ENCODE measurements around the gene KIAA0930. TPM values are rescaled to one million over a fixed set of nuclear protein-coding genes. Genes with fewer than 3 reads are reported as not detected.

Gene KIAA0930
- total and polyA plus RNA-seq, 2 donors (not counting 1 experiment from before 2014, with no cell fraction given), result 27.0 to 46.8 TPM

GRCh38 chr22:45276507-45277105 is 35.9 kb upstream of the KIAA0930 start:
- H2AFZ ChIP-seq (ENCODE audit: insufficient read depth, low read depth, low read length, poor library complexity, severe bottlenecking), result no peak overlapping the region
- H3K79me2 ChIP-seq (ENCODE audit: control insufficient read depth, insufficient read depth, low read length), result no peaks in the 10 kb centered on the region
- TF ChIP-seq CTCF (IDR thresholded peaks at IDR 0.05) (no peak), EZH2 (IDR thresholded peaks at IDR 0.05; ENCODE audit: borderline replicate concordance, insufficient read depth, low read depth, low read length, poor library complexity, severe bottlenecking) (no peak)
- Mint-ChIP-seq H3K9me3 (ENCODE audit: insufficient read depth) (no peaks in the 10 kb centered on the region), H3K4me3 (no peak overlapping the region), H3K27me3 (no peaks in the 10 kb centered on the region), H3K4me1 (peaks cover 5% of the 10 kb centered on the region), H3K27ac (no peak overlapping the region)
- no peak overlapping the region for H3K4me2 ChIP-seq (replicated peaks; ENCODE audit: low read depth, low read length, poor library complexity, severe bottlenecking)
- WGBS (ENCODE audit: insufficient coverage), result 84% methylated on average over 8 of the region's 12 CpGs
- H3K9ac ChIP-seq (ENCODE audit: low read length), result no peak overlapping the region
- DNase-seq (no peak), ATAC-seq (ENCODE audit: low read depth) (no peak)
- H3K4me1 ChIP-seq (ENCODE audit: control insufficient read depth in 2 of 2, insufficient read depth in 2 of 2, low read length in 2 of 2), result peaks cover 3 to 4% of the 10 kb centered on the region in 2 donors
- intact Hi-C loops (cut with micrococcal nuclease), result no loop called here
- H4K20me1 ChIP-seq (ENCODE audit: control insufficient read depth, insufficient read depth, low read length, poor library complexity, severe bottlenecking), result no peaks in the 10 kb centered on the region
- POLR2A ChIA-PET, result no interaction called here
- no peaks in the 10 kb centered on the region for H3K36me3 ChIP-seq (replicated peaks in 1 of 2; ENCODE audit: control extremely low read depth in 1 of 2, control insufficient read depth in 1 of 2, extremely low read depth in 1 of 2, insufficient read depth in 2 of 2, low read length in 1 of 2)
- peaks cover 0 to 7% (median 0%) of the 10 kb centered on the region in 4 experiments for H3K27me3 ChIP-seq (replicated peaks in 1 of 4; ENCODE audit: control extremely low read depth in 1 of 4, control insufficient read depth in 3 of 4, insufficient read depth in 4 of 4, low read length in 3 of 4)
- H3K27ac ChIP-seq (ENCODE audit: low read length in 2 of 2), result no peak overlapping the region
- no peak overlapping the region for H3K4me3 ChIP-seq (ENCODE audit: control extremely low read depth in 1 of 5, extremely low read depth in 1 of 5, insufficient read depth in 1 of 5, low read depth in 2 of 5, low read length in 4 of 5)
- H3K9me3 ChIP-seq (ENCODE audit: control extremely low read depth in 1 of 3, control insufficient read depth in 2 of 3, insufficient read depth in 1 of 3, low read length in 2 of 3), result no peaks in the 10 kb centered on the region
- CTCF ChIA-PET, result interaction anchor here (0.9 kb wide), 1 partner anchor 156 kb away, joined by 3 read pairs; no protein-coding TSS in a partner anchor

- Histone ChIP-seq H3K79me2 (ENCODE audit: control insufficient read depth, insufficient read depth, low read length) (no peaks in the 10 kb centered on the region), H3K9me3 (ENCODE audit: control extremely low read depth in 1 of 3, control insufficient read depth in 2 of 3, insufficient read depth in 1 of 3, low read length in 2 of 3) (no peaks in the 10 kb centered on the region), H4K20me1 (ENCODE audit: control insufficient read depth, insufficient read depth, low read length, poor library complexity, severe bottlenecking) (no peaks in the 10 kb centered on the region), H3K4me3 (ENCODE audit: control extremely low read depth in 1 of 5, extremely low read depth in 1 of 5, insufficient read depth in 1 of 5, low read depth in 2 of 5, low read length in 4 of 5) (no peak overlapping the region), H2AFZ (ENCODE audit: insufficient read depth, low read depth, low read length, poor library complexity, severe bottlenecking) (no peak overlapping the region), H3K9ac (ENCODE audit: low read length) (no peak overlapping the region), H3K27ac (ENCODE audit: low read length in 2 of 2) (no peak overlapping the region), H3K36me3 (replicated peaks in 1 of 2; ENCODE audit: control extremely low read depth in 1 of 2, control insufficient read depth in 1 of 2, extremely low read depth in 1 of 2, insufficient read depth in 2 of 2, low read length in 1 of 2) (no peaks in the 10 kb centered on the region), H3K27me3 (replicated peaks in 1 of 4; ENCODE audit: control extremely low read depth in 1 of 4, control insufficient read depth in 3 of 4, insufficient read depth in 4 of 4, low read length in 3 of 4) (peaks cover 0 to 17% (median 7%) of the 10 kb centered on the region in 4 experiments), H3K4me2 (replicated peaks; ENCODE audit: low read depth, low read length, poor library complexity, severe bottlenecking) (no peak overlapping the region), H3K4me1 (ENCODE audit: control insufficient read depth in 2 of 2, insufficient read depth in 2 of 2, low read length in 2 of 2) (peaks cover 6 to 12% of the 10 kb centered on the region in 2 donors)
- ChIA-PET CTCF (no interaction called here), POLR2A (no interaction called here)
- intact Hi-C loops (cut with micrococcal nuclease), result no loop called here
- Mint-ChIP-seq H3K27me3 (peaks cover 10% of the 10 kb centered on the region), H3K27ac (no peak overlapping the region), H3K4me1 (peaks cover 13% of the 10 kb centered on the region), H3K4me3 (no peak overlapping the region), H3K9me3 (ENCODE audit: insufficient read depth) (no peaks in the 10 kb centered on the region)
- TF ChIP-seq CTCF (IDR thresholded peaks at IDR 0.05), result no peak
- TF ChIP-seq EZH2 (IDR thresholded peaks at IDR 0.05; ENCODE audit: borderline replicate concordance, insufficient read depth, low read depth, low read length, poor library complexity, severe bottlenecking), result no peak
- DNase-seq (no peak), ATAC-seq (ENCODE audit: low read depth) (no peak)
- 91% methylated on average over 13 of the region's 15 CpGs for WGBS (ENCODE audit: insufficient coverage)
These were observed 32.9 kb upstream of the KIAA0930 start for GRCh38 chr22:45273452-45274075.

All from B cell (primary cell).